Suprapubic skin (tissue), 3 donors: Measurements from ENCODE around the gene ADAMTS16.

Experiments used
- CTCF ChIP-seq, 2 donors: fragments of 200-600 bp in 1 of 2; fragments of 450-650 bp in 1 of 2; sonication (generic) in 1 of 2; IDR thresholded peaks; one replicate each; pipeline ENCODE4 v1.5.1; 2016 to 2019; ENCODE audit warnings: antibody characterized with exemption in 2 of 2, mild to moderate bottlenecking in 1 of 2, moderate library complexity in 1 of 2
- EP300 ChIP-seq: sonication (generic); formaldehyde crosslinking; IDR thresholded peaks from one replicate; pipeline ENCODE4 v1.6.1; 2017; ENCODE audit warnings: antibody characterized with exemption
- POLR2A ChIP-seq, 2 donors: fragments of 450-650 bp; IDR thresholded peaks; one replicate each; pipeline ENCODE4 v1.6.1; 2017; ENCODE audit warnings: antibody characterized with exemption in 2 of 2, mild to moderate bottlenecking in 2 of 2, moderate library complexity in 2 of 2

GRCh38 chr5:5141625-5142525 is 1.7 kb downstream of the ADAMTS16 start:
- peak; percentile 50 to 66 for TF ChIP-seq CTCF (IDR thresholded peaks at IDR 0.05)
- no peak for TF ChIP-seq POLR2A (IDR thresholded peaks at IDR 0.05)
- no peak for TF ChIP-seq EP300
